Loucy (cell line): ENCODE results near the gene ACOT8.

Experiments
- H2AFZ ChIP-seq: fragments of 200-600 bp; sonication (generic); 2 replicates; pipeline ENCODE4 v1.6.0; 2016; ENCODE audit warnings: antibody characterized with exemption, mild to moderate bottlenecking, low read length, moderate library complexity
- H3F3A ChIP-seq: fragments of 200-600 bp; 2 replicates; pipeline ENCODE4 v1.6.0; 2016; ENCODE audit warnings: antibody characterized with exemption, low read depth, mild to moderate bottlenecking
- H3K27me3 ChIP-seq: fragments of 200-600 bp; sonication (generic); 2 replicates; pipeline ENCODE4 v1.6.1; 2014; ENCODE audit warnings: low read length, mild to moderate bottlenecking; ENCODE audit not compliant: insufficient read depth, poor library complexity, severe bottlenecking
- H3K36me3 ChIP-seq: fragments of 200-600 bp; sonication (generic); 2 replicates; pipeline ENCODE4 v1.6.1; 2016; ENCODE audit warnings: low read length; ENCODE audit not compliant: insufficient read depth
- H3K4me1 ChIP-seq: fragments of 200-600 bp; sonication (generic); 2 replicates; pipeline ENCODE4 v1.5.1; 2014; ENCODE audit warnings: low read length, mild to moderate bottlenecking; ENCODE audit not compliant: insufficient read depth, poor library complexity, severe bottlenecking
- H3K4me2 ChIP-seq: fragments of 200-600 bp; sonication (generic); 2 replicates; pipeline ENCODE4 v1.6.0; 2014; ENCODE audit warnings: antibody characterized with exemption, low read length, low read depth, mild to moderate bottlenecking; ENCODE audit not compliant: poor library complexity, severe bottlenecking
- H3K4me3 ChIP-seq: fragments of 200-600 bp; sonication (generic); 2 replicates; pipeline ENCODE4 v1.5.1; 2014; ENCODE audit warnings: low read length, mild to moderate bottlenecking, mixed read lengths; ENCODE audit not compliant: poor library complexity, severe bottlenecking
- H3K79me2 ChIP-seq: fragments of 200-600 bp; sonication (generic); 2 replicates; pipeline ENCODE4 v1.6.1; 2014; ENCODE audit warnings: low read length; ENCODE audit not compliant: insufficient read depth
- H3K9ac ChIP-seq: fragments of 200-600 bp; sonication (generic); 2 replicates; pipeline ENCODE4 v1.6.0; 2014; ENCODE audit warnings: mild to moderate bottlenecking, low read depth, low read length, moderate library complexity; ENCODE audit not compliant: poor library complexity, severe bottlenecking
- H3K9me2 ChIP-seq: fragments of 200-600 bp; sonication (generic); replicated peaks from 2 replicates; pipeline ENCODE4 v1.6.1; 2016; ENCODE audit warnings: low read depth, low read length, mixed read lengths
- H3K9me3 ChIP-seq: fragments of 200-600 bp; sonication (generic); 2 replicates; pipeline ENCODE4 v1.6.1; 2014; ENCODE audit warnings: mild to moderate bottlenecking, antibody characterized with exemption, low read length, low read depth; ENCODE audit not compliant: insufficient read depth
- H4K20me1 ChIP-seq: fragments of 200-600 bp; sonication (generic); 2 replicates; pipeline ENCODE4 v1.6.0; 2014; ENCODE audit warnings: antibody characterized with exemption, low read length, mild to moderate bottlenecking; ENCODE audit not compliant: insufficient read depth, poor library complexity, severe bottlenecking
- EZH2phosphoT487 ChIP-seq: fragments of 200-600 bp; IDR thresholded peaks from 2 replicates; pipeline ENCODE4 v1.6.1; 2018; ENCODE audit warnings: antibody characterized with exemption, mild to moderate bottlenecking, moderate library complexity, borderline replicate concordance
- TF ChIP-seq, protein P1 (sequence below): fragments of 200-600 bp; sonication (generic); conservative IDR thresholded peaks from 2 replicates; pipeline ENCODE4 v1.5.1; 2014; ENCODE audit warnings: mild to moderate bottlenecking, antibody characterized with exemption, low read length

ACOT8 gene

DNA sequence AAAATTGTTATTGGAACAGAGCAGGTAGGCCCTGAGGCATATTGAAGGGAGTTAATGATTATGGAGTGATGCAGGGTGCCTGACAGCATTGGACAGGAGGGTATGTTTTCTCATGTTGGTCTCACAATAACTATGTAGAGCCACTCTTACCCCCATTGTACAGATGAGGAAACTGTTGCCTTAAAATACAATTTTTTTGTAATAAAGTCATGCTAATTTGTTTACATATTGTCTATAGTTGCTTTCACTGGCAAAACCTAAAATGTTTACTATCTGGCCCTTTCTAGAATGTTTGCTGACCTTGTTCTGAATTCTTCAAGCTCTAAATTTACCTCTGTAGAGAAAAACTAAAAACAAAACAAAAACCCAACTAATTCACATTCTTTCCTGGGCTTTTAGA lies 5.7 kb downstream of the ACOT8 start:
- no peaks in the 10 kb centered on the region for H3K9me3 ChIP-seq
- peaks cover 18% of the 10 kb centered on the region; the same call in 1 of the 2 replicates for H3K79me2 ChIP-seq
- H3K9ac ChIP-seq: no peak overlapping the region
- H3K4me3 ChIP-seq: no peak overlapping the region
- H2AFZ ChIP-seq: no peak overlapping the region
- TF ChIP-seq, protein P1, sequence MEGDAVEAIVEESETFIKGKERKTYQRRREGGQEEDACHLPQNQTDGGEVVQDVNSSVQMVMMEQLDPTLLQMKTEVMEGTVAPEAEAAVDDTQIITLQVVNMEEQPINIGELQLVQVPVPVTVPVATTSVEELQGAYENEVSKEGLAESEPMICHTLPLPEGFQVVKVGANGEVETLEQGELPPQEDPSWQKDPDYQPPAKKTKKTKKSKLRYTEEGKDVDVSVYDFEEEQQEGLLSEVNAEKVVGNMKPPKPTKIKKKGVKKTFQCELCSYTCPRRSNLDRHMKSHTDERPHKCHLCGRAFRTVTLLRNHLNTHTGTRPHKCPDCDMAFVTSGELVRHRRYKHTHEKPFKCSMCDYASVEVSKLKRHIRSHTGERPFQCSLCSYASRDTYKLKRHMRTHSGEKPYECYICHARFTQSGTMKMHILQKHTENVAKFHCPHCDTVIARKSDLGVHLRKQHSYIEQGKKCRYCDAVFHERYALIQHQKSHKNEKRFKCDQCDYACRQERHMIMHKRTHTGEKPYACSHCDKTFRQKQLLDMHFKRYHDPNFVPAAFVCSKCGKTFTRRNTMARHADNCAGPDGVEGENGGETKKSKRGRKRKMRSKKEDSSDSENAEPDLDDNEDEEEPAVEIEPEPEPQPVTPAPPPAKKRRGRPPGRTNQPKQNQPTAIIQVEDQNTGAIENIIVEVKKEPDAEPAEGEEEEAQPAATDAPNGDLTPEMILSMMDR: no peak
- no peak for TF ChIP-seq EZH2phosphoT487
- no peaks in the 10 kb centered on the region for H3K36me3 ChIP-seq
- H4K20me1 ChIP-seq: no peaks in the 10 kb centered on the region
- no peaks in the 10 kb centered on the region for H3K9me2 ChIP-seq
- no peak overlapping the region for H3K4me2 ChIP-seq
- peaks cover 16% of the 10 kb centered on the region for H3K4me1 ChIP-seq
- H3F3A ChIP-seq: no peaks in the 10 kb centered on the region
- H3K27me3 ChIP-seq: no peaks in the 10 kb centered on the region

DNA sequence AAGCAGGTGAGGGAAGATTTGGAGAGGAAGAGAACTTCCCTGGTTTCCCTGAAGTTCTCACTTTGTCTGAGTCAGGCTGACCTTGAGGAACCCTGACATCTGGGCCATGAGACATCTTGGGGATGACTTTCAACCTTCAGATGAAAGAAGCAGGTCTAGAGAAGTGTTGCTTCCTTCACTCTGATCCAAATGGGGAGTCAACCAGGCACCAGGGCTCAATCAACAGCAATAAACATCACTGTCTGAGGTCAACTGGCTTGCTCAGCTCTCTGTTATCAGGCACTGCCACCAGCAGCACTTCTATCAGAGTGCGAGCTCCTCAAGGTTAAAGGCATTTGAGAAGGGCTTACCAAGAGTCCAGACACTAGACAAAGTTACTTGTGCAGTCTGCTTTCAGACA lies 6.3 kb downstream of the ACOT8 start:
- no peaks in the 10 kb centered on the region for H4K20me1 ChIP-seq
- no peak overlapping the region for H2AFZ ChIP-seq
- no peaks in the 10 kb centered on the region for H3F3A ChIP-seq
- H3K9ac ChIP-seq: no peak overlapping the region
- H3K27me3 ChIP-seq: no peaks in the 10 kb centered on the region
- no peaks in the 10 kb centered on the region for H3K9me3 ChIP-seq
- no peak overlapping the region for H3K4me2 ChIP-seq
- H3K36me3 ChIP-seq: peaks cover 3% of the 10 kb centered on the region; the same call in 1 of the 2 replicates
- TF ChIP-seq EZH2phosphoT487: no peak
- TF ChIP-seq, protein P1: no peak
- H3K79me2 ChIP-seq: peaks cover 12% of the 10 kb centered on the region; the same call in 1 of the 2 replicates
- H3K9me2 ChIP-seq: no peaks in the 10 kb centered on the region
- no peak overlapping the region for H3K4me3 ChIP-seq
- peaks cover 11% of the 10 kb centered on the region for H3K4me1 ChIP-seq

DNA sequence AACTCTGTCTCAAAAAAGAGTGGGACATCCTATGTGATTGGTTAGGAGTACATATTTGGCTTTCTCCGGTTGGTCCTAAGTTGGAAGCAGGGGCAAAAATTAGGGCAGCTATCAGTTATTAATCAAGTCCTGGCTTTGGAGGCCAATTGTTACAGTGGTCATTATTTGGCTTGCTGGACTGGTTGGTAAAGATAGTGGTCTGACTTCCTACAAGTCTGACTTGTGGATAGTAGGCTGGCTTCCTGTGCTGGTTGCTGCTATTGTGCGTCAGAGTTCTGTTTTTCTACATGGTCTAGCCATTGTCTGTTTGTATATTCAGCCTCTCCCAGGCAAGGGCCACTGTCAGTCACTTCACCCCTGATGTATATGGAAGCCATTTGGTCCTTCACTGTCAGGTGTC lies 7.0 kb downstream of the ACOT8 start:
- no peak for TF ChIP-seq EZH2phosphoT487
- TF ChIP-seq, protein P1: no peak
- H4K20me1 ChIP-seq: no peaks in the 10 kb centered on the region
- H3K4me1 ChIP-seq: peaks cover 7% of the 10 kb centered on the region
- H3K27me3 ChIP-seq: no peaks in the 10 kb centered on the region
- peaks cover 9% of the 10 kb centered on the region; the same call in 1 of the 2 replicates for H3K79me2 ChIP-seq
- no peak overlapping the region for H3K9ac ChIP-seq
- H3K9me2 ChIP-seq: no peaks in the 10 kb centered on the region
- no peak overlapping the region for H2AFZ ChIP-seq
- no peaks in the 10 kb centered on the region for H3F3A ChIP-seq
- no peak overlapping the region for H3K4me3 ChIP-seq
- H3K4me2 ChIP-seq: no peak overlapping the region
- H3K9me3 ChIP-seq: no peaks in the 10 kb centered on the region
- H3K36me3 ChIP-seq: peaks cover 8% of the 10 kb centered on the region; the same call in 1 of the 2 replicates
